ENCODE results near the gene RAB11FIP3.

DNA sequence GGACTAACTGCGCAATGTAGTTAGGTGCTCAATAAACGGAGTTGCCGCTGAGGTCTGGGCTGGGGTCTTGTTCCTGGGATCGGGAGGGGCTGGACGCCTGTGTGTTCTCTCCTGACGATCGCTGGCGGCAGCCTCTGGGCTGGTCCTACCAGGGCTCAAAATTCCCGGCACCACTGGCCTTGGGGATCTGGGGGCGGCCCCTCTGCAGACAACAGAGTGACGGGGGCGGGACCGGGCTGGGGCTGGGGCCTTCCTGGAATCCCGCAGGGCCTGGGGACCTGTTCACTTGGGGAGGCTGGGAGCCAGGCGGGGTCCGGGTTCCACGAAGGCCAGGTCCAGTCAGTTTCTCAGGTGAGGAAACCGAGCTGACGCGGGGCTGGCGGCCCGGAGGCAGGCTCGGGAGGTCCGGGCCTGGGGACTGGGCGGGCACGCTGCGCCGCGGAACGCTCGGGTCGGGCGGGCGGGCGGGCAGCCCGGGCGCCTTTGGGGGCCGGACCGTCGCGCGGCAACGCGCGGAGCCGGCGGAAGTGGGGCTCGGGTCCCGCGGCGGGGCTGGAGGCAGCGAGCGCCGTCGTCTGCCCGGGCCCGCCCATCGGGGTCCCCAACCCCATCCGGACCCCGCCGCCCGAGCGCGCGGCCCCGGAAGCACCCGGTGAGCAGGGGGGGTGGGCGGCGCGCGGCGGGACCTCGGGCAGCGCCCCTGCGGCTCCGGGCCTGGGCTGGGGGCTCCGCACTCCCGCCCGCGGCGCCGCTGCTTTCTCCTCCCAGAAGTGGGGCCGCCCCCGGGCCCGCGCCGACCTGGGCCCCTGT, 144.2 kb downstream of the RAB11FIP3 start, which contains the start of gene PIGQ:
- TF ChIP-seq CTCF (IDR thresholded peaks at IDR 0.05; ENCODE audit: low read depth, low read length, poor library complexity, severe bottlenecking) (no peak), EZH2phosphoT487 (IDR thresholded peaks at IDR 0.05; ENCODE audit: borderline replicate concordance, low read length) (no peak)
